ENCODE measurements around the gene SLC11A1. TPM values are rescaled to one million over a fixed set of nuclear protein-coding genes. Genes with fewer than 3 reads are reported as not detected.

Gene SLC11A1
- total RNA-seq, 4 donors from 2014 or later = 5.9 to 23.0 (median 9.5) TPM

DNA sequence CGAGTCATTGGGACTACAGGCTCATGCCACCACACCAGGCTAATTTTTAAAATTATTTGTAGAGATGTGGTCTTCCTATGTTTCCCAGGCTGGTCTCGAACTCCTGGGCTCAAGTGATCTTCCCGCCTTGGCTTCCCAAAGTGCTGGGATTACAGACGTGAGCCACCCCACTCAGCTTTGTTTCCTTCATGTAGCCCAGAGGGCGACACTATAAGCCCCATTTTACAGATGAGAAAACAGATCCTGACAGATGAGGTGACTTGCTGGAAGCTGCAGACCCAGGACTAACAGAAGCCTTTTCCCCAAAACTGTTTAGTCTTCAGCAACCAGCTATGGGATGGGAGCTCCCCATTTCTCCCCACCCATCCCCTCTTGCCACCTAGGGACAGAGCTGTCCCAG, 10.4 kb downstream of the SLC11A1 start:
- Histone ChIP-seq H3K27me3 (no peaks in the 10 kb centered on the region), H3K4me1 (peaks cover 0 to 24% (median 0%) of the 10 kb centered on the region in 3 donors), H3K4me3 (no peak overlapping the region), H3K36me3 (no peaks in the 10 kb centered on the region), H3K27ac (no peak overlapping the region), H3K9me3 (no peaks in the 10 kb centered on the region)
- TF ChIP-seq POLR2AphosphoS5 (IDR thresholded peaks at IDR 0.05) = no peak
- no peak for TF ChIP-seq EP300 (IDR thresholded peaks at IDR 0.05)
- TF ChIP-seq POLR2A (IDR thresholded peaks at IDR 0.05) = no peak
- TF ChIP-seq, protein P1, sequence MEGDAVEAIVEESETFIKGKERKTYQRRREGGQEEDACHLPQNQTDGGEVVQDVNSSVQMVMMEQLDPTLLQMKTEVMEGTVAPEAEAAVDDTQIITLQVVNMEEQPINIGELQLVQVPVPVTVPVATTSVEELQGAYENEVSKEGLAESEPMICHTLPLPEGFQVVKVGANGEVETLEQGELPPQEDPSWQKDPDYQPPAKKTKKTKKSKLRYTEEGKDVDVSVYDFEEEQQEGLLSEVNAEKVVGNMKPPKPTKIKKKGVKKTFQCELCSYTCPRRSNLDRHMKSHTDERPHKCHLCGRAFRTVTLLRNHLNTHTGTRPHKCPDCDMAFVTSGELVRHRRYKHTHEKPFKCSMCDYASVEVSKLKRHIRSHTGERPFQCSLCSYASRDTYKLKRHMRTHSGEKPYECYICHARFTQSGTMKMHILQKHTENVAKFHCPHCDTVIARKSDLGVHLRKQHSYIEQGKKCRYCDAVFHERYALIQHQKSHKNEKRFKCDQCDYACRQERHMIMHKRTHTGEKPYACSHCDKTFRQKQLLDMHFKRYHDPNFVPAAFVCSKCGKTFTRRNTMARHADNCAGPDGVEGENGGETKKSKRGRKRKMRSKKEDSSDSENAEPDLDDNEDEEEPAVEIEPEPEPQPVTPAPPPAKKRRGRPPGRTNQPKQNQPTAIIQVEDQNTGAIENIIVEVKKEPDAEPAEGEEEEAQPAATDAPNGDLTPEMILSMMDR (IDR thresholded peaks at IDR 0.05) = no peak
- 90 to 93% methylated on average over 4 to 5 of the region's 5 CpGs for WGBS, 2 donors (ENCODE audit: low coverage in 1 of 2)
- no peak for ATAC-seq

DNA sequence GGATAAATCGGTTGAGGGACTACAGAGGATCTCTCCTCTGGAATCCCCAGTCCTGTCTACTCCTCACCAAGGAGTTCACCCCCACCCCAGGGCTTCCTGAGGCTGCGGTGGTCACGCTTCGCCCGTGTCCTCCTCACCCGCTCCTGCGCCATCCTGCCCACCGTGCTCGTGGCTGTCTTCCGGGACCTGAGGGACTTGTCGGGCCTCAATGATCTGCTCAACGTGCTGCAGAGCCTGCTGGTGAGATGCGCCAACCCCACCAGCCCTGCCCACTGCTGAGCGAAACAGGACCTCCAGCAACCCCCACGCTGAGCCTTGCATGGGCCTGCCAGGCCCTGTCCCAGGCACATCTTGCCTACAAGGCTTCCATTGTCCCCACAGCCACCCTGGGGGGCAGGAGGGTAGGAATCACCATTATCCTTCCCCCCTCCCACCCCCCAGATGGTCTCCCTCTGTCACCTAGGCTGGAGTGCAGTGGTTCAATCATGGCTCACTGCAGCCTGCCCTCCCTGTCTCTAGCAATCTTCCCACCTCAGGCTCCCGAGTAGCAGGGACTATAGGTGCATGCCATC, 10.9 kb downstream of the SLC11A1 start:
- ATAC-seq = no peak
- no peak overlapping the region for H3K4me3 ChIP-seq
- H3K4me1 ChIP-seq = peaks cover 0 to 24% (median 0%) of the 10 kb centered on the region in 3 donors
- H3K9me3 ChIP-seq = no peaks in the 10 kb centered on the region
- no peak overlapping the region for H3K27ac ChIP-seq
- H3K36me3 ChIP-seq = no peaks in the 10 kb centered on the region
- TF ChIP-seq, protein P1 (IDR thresholded peaks at IDR 0.05) = no peak
- no peak for TF ChIP-seq EP300 (IDR thresholded peaks at IDR 0.05)
- TF ChIP-seq POLR2A (IDR thresholded peaks at IDR 0.05) = no peak
- H3K27me3 ChIP-seq = no peaks in the 10 kb centered on the region
- WGBS, 2 donors (ENCODE audit: low coverage in 1 of 2) = 90% methylated on average over 5 of the region's 16 CpGs; no CpG with 5 or more reads in 1 of the 2 donors

DNA sequence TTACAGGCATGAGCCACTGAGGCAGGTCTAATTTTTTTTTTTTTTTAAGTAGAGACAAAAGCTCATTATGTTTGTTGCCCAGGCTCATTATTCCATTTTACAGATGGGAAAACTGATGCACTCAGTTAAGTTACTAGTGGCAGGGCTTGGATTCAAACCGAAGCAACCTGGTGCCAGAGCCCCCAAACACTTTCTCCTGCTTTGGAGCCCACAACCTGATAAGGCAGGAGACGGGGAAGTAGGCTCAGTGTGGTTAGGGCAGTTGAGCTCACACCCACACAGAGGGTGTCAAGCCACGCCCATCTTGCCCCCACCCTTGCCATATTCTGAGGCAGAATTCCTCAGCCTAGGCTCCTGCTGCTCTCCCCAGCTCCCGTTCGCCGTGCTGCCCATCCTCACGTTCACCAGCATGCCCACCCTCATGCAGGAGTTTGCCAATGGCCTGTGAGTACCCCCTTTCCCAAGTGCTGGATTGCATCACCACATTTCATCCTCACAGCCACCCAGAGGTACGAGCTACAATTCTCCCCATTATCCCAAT, 11.7 kb downstream of the SLC11A1 start:
- H3K27ac ChIP-seq = no peak overlapping the region
- H3K27me3 ChIP-seq = no peaks in the 10 kb centered on the region
- TF ChIP-seq POLR2A (IDR thresholded peaks at IDR 0.05) (no peak), EP300 (IDR thresholded peaks at IDR 0.05) (no peak), POLR2AphosphoS5 (IDR thresholded peaks at IDR 0.05) (no peak)
- TF ChIP-seq, protein P1 (IDR thresholded peaks at IDR 0.05) = no peak
- H3K4me3 ChIP-seq = no peak overlapping the region
- peaks cover 0 to 32% (median 0%) of the 10 kb centered on the region in 3 donors for H3K4me1 ChIP-seq
- H3K9me3 ChIP-seq = no peaks in the 10 kb centered on the region
- ATAC-seq = no peak
- 63 to 100% methylated on average over 1 of the region's 8 CpGs for WGBS, 2 donors (ENCODE audit: low coverage in 1 of 2)
- no peaks in the 10 kb centered on the region for H3K36me3 ChIP-seq

DNA sequence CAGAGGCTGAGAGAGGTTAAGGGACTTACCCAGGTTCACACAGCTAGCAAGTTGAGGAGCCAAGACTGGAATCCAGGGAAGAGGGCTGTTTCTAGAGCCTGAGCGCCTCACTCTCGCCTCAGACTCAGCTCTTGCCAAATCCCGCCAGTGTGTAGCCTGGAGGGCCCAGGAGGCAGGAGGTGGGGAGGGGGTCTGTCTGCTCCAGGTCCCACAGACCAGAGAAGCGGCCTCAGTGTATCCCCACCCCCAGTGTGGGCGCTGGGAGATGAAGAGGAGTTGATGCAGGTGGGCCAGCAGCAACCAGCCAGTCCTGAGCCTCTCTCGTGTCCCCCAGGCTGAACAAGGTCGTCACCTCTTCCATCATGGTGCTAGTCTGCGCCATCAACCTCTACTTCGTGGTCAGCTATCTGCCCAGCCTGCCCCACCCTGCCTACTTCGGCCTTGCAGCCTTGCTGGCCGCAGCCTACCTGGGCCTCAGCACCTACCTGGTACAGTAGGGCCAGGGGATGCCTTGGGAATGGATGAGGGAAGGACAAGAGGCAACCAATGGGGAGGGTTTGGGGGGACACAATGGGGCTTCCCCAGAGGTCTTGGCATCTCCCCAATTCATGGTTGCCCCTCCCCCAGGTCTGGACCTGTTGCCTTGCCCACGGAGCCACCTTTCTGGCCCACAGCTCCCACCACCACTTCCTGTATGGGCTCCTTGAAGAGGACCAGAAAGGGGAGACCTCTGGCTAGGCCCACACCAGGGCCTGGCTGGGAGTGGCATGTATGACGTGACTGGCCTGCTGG, 12.4 kb downstream of the SLC11A1 start:
- ATAC-seq = no peak
- no peaks in the 10 kb centered on the region for H3K9me3 ChIP-seq
- peak overlapping the region in 1 of 4 donors; percentile 35 for H3K27ac ChIP-seq
- TF ChIP-seq, protein P1 (IDR thresholded peaks at IDR 0.05) = no peak
- TF ChIP-seq EP300 (IDR thresholded peaks at IDR 0.05) = no peak
- no peak for TF ChIP-seq POLR2A (IDR thresholded peaks at IDR 0.05)
- TF ChIP-seq POLR2AphosphoS5 (IDR thresholded peaks at IDR 0.05) = no peak
- H3K36me3 ChIP-seq = no peaks in the 10 kb centered on the region
- no peak overlapping the region for H3K4me3 ChIP-seq
- H3K4me1 ChIP-seq = peaks cover 0 to 36% (median 0%) of the 10 kb centered on the region in 3 donors
- no peaks in the 10 kb centered on the region for H3K27me3 ChIP-seq
- no CpG with 5 or more reads among the region's 13 CpGs for WGBS, 2 donors (ENCODE audit: low coverage in 1 of 2)
